Lower lobe of right lung (tissue), 2 donors: ENCODE data around the gene CTPS1. TPM values are rescaled to one million over a fixed set of nuclear protein-coding genes. Genes with fewer than 3 reads are reported as not detected.
A peak's percentile ranks its signal among the peaks of the same experiment; 100 is the strongest.

Source experiments
- ATAC-seq, 2 donors: fragments of 200-7000 bp; cut with Tn5 transposase; one replicate each; pipeline ENCODE4 v1.9.1; 2020 to 2022; ENCODE audit warnings: mild to moderate bottlenecking in 2 of 2, moderate library complexity in 2 of 2
- DNase-seq: peaks from one replicate; pipeline ENCODE4 v3.0.0-alpha.2; 2020
- H3K27ac ChIP-seq: fragments of 200-600 bp; one replicate; pipeline ENCODE4 v1.8.0; 2022
- H3K27me3 ChIP-seq: fragments of 200-600 bp; one replicate; pipeline ENCODE4 v1.8.0; 2022; ENCODE audit warnings: low read depth
- H3K36me3 ChIP-seq: fragments of 200-600 bp; one replicate; pipeline ENCODE4 v1.8.0; 2022; ENCODE audit warnings: mild to moderate bottlenecking
- H3K4me1 ChIP-seq: fragments of 200-600 bp; one replicate; pipeline ENCODE4 v1.8.0; 2022
- H3K4me3 ChIP-seq: fragments of 200-600 bp; one replicate; pipeline ENCODE4 v1.8.0; 2022; ENCODE audit warnings: mild to moderate bottlenecking
- H3K9me3 ChIP-seq: fragments of 200-600 bp; one replicate; pipeline ENCODE4 v1.8.0; 2022
- intact Hi-C: fragments of 100-400 bp; cut with DNase I; formaldehyde crosslinking; loops from one replicate; pipeline ENCODE4 v1.11.0; 2022
- total RNA-seq: library from RNA; stranded (reverse); fragmentation: NEBNext Ultra II Directional; extraction: Animal tissue kit (Norgen Biotek cat#: 25700); gene quantifications from one replicate; pipeline ENCODE4 v1.2.1, GENCODE V29; 2021
- TF ChIP-seq, protein P1 (sequence below): fragments of 200-600 bp; IDR thresholded peaks from one replicate; pipeline ENCODE4 v1.8.0; 2022; ENCODE audit warnings: antibody characterized with exemption, mild to moderate bottlenecking
- donor health status: DM: no; HTN: yes; CAD: no; lungs with severe emphysema.

CTPS1 gene
- total RNA-seq, 1 donor from 2014 or later, result 16.2 TPM

DNA sequence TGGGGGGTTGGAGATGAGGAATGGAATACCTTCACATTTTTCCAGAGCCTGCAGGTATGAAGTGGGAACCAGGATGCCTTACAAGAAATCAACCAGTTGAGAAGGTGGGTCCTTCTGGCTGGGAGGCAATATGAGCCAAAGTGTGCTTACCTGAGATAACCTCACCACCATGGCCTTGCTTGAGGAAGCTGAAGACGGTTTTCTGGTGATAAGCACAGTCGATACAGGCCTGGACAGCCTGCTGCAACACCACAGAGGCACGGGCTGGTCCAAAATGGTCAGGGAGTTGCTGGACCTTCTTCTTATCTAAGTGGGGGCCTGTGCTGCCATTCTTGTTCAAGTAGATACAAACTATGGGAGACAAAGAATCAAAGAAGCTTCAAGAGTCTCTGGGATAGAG lies 69.0 kb downstream of the CTPS1 start:
- DNase-seq (no peak), ATAC-seq (no peak)
- H3K27ac ChIP-seq, result no peak overlapping the region
- no peaks in the 10 kb centered on the region for H3K27me3 ChIP-seq
- intact Hi-C loops, result no loop called here
- H3K4me3 ChIP-seq, result no peak overlapping the region
- H3K9me3 ChIP-seq, result no peaks in the 10 kb centered on the region
- peaks cover 31% of the 10 kb centered on the region for H3K4me1 ChIP-seq
- H3K36me3 ChIP-seq, result peaks cover 42% of the 10 kb centered on the region
- TF ChIP-seq, protein P1, sequence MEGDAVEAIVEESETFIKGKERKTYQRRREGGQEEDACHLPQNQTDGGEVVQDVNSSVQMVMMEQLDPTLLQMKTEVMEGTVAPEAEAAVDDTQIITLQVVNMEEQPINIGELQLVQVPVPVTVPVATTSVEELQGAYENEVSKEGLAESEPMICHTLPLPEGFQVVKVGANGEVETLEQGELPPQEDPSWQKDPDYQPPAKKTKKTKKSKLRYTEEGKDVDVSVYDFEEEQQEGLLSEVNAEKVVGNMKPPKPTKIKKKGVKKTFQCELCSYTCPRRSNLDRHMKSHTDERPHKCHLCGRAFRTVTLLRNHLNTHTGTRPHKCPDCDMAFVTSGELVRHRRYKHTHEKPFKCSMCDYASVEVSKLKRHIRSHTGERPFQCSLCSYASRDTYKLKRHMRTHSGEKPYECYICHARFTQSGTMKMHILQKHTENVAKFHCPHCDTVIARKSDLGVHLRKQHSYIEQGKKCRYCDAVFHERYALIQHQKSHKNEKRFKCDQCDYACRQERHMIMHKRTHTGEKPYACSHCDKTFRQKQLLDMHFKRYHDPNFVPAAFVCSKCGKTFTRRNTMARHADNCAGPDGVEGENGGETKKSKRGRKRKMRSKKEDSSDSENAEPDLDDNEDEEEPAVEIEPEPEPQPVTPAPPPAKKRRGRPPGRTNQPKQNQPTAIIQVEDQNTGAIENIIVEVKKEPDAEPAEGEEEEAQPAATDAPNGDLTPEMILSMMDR, result no peak

DNA sequence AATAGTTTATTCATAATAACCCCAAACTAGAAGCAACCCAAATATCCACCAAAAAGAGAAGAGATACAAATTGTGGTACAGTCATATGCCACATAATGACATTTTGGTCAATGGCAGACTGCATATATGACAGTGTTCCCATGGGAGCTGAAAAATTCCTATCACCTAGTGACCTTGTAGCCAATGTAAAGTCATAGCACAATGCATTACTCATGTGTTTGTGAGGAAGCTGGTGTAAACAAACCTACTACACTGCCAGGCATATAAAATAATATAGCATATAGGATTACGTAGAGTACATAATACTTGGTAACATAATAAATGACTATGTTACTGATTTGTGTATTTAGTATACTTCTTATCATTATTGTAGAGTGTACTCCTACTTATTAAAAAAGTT lies 71.5 kb downstream of the CTPS1 start:
- intact Hi-C loops, result no loop called here

DNA sequence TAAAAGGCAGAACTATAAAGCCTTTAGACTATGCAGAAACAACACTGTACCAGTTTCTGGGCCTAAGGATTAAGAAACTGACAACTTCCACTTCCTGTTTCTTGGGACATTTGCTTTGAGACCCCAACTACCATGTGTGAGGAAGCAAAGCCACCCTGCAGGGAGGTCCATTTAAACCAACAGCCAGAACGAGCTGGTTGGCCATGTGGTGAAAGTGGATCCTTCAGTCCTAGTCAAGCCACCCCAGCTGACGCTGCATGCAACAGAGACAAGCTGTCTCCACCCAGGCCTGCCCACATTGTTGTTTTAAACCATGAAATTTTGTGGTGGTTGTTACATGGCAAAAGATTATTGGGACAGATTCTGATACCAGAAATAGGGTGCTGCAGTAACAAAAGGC lies 73.8 kb downstream of the CTPS1 start:
- Histone ChIP-seq H3K4me1 (no peaks in the 10 kb centered on the region), H3K9me3 (no peaks in the 10 kb centered on the region), H3K36me3 (peaks cover 30% of the 10 kb centered on the region), H3K27me3 (no peaks in the 10 kb centered on the region), H3K4me3 (no peak overlapping the region), H3K27ac (no peak overlapping the region)
- no peak for DNase-seq
- intact Hi-C loops, result no loop called here
- ATAC-seq, result peak in 1 of 2 donors; percentile 54
- TF ChIP-seq, protein P1, result no peak

More for the DNA sequence above, 71.5 kb downstream of the CTPS1 start:
- peaks cover 8% of the 10 kb centered on the region for H3K4me1 ChIP-seq
- TF ChIP-seq, protein P1, result no peak
- H3K36me3 ChIP-seq, result peaks cover 38% of the 10 kb centered on the region
- H3K27ac ChIP-seq, result no peak overlapping the region
- H3K27me3 ChIP-seq, result no peaks in the 10 kb centered on the region
- H3K9me3 ChIP-seq, result no peaks in the 10 kb centered on the region
- ATAC-seq (no peak), DNase-seq (no peak)
- H3K4me3 ChIP-seq, result no peak overlapping the region

DNA sequence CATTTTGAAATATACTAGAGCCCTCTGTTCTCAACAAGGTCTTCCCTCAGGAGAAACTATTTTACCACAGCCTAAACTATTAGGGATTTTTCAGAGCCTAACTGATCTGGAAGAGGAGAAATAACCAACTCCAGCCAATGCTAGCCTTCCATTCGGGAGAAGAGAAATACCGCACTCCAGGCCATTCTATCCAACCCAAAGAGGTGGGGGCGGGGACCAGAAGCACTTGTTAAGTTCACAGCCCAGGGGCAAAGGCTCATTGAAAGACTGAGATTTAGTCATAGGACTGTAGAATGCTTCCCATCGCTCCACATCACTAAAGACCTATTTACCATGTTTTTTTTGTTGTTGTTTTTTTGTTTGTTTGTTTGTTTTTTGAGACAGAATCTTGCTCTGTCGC lies 77.4 kb downstream of the CTPS1 start:
- no peak overlapping the region for H3K4me3 ChIP-seq
- TF ChIP-seq, protein P1, result no peak
- H3K27ac ChIP-seq, result no peak overlapping the region
- no peak for DNase-seq
- no peak for ATAC-seq
- no peaks in the 10 kb centered on the region for H3K4me1 ChIP-seq
- H3K9me3 ChIP-seq, result no peaks in the 10 kb centered on the region
- H3K36me3 ChIP-seq, result peaks cover 15% of the 10 kb centered on the region
- intact Hi-C loops, result no loop called here
- no peaks in the 10 kb centered on the region for H3K27me3 ChIP-seq

Other genes with a start within 250 kb of the CTPS1 start
- 0.89 TPM for gene KCNQ4, start 195.9 kb upstream of the CTPS1 start, total RNA-seq
- 13.9 TPM for gene CITED4, start 117.3 kb upstream of the CTPS1 start, total RNA-seq
- 4.8 TPM for gene SLFNL1, start 42.0 kb downstream of the CTPS1 start, total RNA-seq